ENCODE data around the gene KIF1B.

DNA sequence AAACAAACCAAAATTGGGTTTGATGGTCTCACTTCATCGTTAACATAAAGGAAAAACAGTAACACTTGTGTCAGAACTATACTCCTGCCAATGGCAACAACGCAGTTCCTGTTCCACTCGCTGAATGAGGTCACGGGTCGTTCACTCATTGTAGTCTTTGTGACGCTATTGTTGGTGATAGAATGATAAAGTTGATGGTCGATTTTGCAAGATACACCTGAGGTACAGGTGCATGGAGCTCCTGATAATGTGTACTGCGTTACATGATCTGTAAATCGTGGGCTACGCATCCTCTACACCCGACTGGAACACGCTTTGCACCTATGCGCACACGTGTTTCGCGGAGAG lies 219.5 kb downstream of the KIF1B start:
- TF ChIP-seq, protein P1, sequence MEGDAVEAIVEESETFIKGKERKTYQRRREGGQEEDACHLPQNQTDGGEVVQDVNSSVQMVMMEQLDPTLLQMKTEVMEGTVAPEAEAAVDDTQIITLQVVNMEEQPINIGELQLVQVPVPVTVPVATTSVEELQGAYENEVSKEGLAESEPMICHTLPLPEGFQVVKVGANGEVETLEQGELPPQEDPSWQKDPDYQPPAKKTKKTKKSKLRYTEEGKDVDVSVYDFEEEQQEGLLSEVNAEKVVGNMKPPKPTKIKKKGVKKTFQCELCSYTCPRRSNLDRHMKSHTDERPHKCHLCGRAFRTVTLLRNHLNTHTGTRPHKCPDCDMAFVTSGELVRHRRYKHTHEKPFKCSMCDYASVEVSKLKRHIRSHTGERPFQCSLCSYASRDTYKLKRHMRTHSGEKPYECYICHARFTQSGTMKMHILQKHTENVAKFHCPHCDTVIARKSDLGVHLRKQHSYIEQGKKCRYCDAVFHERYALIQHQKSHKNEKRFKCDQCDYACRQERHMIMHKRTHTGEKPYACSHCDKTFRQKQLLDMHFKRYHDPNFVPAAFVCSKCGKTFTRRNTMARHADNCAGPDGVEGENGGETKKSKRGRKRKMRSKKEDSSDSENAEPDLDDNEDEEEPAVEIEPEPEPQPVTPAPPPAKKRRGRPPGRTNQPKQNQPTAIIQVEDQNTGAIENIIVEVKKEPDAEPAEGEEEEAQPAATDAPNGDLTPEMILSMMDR (IDR thresholded peaks at IDR 0.05): no peak
- TF ChIP-seq POLR2A (IDR thresholded peaks at IDR 0.05): no peak

All from right lobe of liver (tissue), 4 donors.